Fibroblast of the aortic adventitia (primary cell): Measurements from ENCODE around the gene CHRDL1. TPM values are rescaled to one million over a fixed set of nuclear protein-coding genes. Genes with fewer than 3 reads are reported as not detected.
A peak's percentile ranks its signal among the peaks of the same experiment; 100 is the strongest.

Experiments
- DNase-seq: peaks from one replicate; pipeline ENCODE4 v3.0.0-alpha.2; 2010; ENCODE audit warnings: low read depth
- H3K4me3 ChIP-seq: 2 replicates; pipeline ENCODE4 v1.5.1; 2011; ENCODE audit warnings: low read depth, mild to moderate bottlenecking, control low read depth, low read length, moderate library complexity
- total RNA-seq: library from RNA; depleted of rRNA; stranded (reverse); fragments of >200 nt; gene quantifications from 2 replicates; pipeline ENCODE4 v1.2.3, GENCODE V29; 2012; ENCODE audit warnings: low replicate concordance
- TF ChIP-seq, protein P1 (sequence below): IDR thresholded peaks from 2 replicates; pipeline ENCODE4 v1.5.1; 2011; ENCODE audit warnings: mild to moderate bottlenecking, low read length, control low read depth, inconsistent platforms; ENCODE audit not compliant: insufficient read depth

Gene CHRDL1
- total RNA-seq, 1 donor, result 1.2 TPM

DNA sequence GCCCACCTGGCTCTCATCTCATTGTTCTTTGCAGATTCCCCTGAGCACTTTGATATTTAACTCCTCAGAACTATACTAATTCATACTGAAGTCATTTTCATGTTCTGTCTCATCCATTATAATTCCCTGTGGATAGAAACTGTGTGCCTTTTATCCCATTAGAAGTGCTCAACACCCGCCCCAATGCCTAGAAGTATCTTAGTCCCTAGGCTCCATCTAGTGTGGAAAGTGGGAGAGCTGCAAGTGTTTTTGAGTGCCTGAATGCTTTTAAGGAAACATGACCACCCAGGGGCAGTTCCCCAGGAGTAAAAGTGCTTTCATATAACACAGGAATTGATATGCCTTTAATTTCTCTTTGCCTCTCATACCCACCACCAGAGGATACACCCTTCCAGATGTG is 117.0 kb downstream of the CHRDL1 start:
- TF ChIP-seq, protein P1, sequence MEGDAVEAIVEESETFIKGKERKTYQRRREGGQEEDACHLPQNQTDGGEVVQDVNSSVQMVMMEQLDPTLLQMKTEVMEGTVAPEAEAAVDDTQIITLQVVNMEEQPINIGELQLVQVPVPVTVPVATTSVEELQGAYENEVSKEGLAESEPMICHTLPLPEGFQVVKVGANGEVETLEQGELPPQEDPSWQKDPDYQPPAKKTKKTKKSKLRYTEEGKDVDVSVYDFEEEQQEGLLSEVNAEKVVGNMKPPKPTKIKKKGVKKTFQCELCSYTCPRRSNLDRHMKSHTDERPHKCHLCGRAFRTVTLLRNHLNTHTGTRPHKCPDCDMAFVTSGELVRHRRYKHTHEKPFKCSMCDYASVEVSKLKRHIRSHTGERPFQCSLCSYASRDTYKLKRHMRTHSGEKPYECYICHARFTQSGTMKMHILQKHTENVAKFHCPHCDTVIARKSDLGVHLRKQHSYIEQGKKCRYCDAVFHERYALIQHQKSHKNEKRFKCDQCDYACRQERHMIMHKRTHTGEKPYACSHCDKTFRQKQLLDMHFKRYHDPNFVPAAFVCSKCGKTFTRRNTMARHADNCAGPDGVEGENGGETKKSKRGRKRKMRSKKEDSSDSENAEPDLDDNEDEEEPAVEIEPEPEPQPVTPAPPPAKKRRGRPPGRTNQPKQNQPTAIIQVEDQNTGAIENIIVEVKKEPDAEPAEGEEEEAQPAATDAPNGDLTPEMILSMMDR, result no peak
- DNase-seq, result peak; percentile 1
- H3K4me3 ChIP-seq, result no peak overlapping the region

DNA sequence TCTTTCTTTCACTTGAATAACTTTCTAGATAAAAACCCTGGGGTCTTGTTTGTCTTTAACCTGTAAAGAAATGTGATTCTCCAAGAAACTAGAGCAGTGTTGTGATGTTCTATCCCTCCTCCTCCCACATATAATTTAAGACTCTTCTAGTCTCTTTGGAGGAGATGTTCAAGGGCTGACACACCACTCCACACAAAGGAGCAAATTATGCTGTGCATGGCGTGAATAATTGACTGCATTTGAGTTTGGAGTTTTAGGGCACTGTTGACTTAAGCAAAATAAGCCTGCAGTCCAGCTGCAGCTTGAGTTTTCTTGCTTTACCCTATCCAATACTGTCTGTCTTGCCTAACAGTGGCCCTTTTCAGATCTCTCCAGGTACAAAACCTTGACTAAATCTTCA is 119.7 kb downstream of the CHRDL1 start:
- no peak overlapping the region for H3K4me3 ChIP-seq
- no peak for DNase-seq
- TF ChIP-seq, protein P1, result no peak

DNA sequence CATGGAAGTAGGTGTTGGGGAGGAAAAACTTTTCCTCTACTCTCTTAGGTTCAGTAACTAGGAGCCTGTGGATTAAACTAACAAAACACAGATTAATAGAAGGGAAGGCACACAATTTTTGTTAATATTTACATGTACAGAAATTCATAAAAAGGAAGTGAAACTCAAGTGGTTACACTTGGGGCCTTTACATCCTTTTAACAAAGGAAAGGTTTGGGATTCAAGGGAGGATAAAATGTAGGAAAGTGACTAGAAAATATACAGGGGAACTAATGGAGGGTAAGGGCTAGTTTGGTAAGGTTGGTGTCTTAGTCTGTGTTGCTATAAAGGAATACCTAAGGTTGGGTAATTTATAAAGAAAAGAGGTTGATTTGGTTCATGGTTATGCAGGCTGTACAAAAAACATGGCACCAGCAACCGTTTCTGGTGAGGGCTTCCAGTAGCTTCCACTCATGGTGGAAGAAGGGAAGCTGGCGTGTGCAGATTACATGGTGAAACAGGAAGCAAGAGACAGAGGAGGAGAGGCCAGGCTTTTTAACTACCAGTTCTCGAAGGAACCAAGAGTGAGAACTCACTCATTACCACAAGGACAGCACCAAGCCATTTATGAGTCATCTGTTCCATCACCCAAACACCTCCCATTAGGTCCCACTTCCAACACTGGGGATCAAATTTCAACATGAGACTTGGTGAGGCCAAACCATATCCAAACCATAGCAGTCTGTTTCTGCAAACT is 124.4 kb downstream of the CHRDL1 start:
- DNase-seq, result peak; percentile 3
- TF ChIP-seq, protein P1, result no peak
- no peak overlapping the region for H3K4me3 ChIP-seq

DNA sequence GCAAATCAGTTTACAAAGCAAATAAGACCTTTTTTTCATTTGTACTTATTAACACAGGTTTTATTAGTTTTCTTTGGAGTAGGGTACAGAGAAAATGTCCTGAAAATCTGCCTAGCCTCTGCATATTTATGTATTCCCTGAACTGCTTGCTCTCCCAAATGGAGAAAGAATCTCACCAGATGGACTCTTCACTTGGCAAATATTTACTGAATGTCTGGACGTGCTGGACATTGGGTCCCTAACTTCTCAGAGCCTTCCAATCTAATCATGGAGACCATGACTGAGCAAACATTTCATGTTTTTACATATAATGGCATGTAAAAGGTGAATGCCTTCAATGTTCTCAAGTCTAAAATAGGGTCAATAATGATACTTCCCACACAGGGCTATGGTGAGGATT is 126.0 kb downstream of the CHRDL1 start:
- no peak overlapping the region for H3K4me3 ChIP-seq
- TF ChIP-seq, protein P1, result no peak
- no peak for DNase-seq

DNA sequence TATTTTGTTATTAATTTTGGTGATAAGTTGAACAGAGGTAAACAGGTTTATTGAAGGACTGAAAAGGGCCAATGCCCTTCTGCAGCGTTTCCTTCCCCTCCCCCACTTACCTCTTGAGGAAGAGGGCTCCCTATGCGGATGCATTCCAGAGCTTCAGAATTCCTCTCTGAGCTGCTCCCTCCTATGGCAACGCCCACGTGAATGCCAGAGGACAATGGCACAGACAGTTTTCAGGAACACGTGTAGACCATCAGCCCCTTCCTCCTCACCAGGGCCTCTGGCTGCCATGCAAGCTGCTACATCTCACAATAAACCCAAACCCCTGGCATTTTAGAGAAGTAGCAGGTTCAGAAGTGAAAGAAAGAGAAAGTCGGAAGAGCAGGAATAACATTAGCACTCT is 127.9 kb downstream of the CHRDL1 start:
- H3K4me3 ChIP-seq, result no peak overlapping the region
- no peak for DNase-seq
- TF ChIP-seq, protein P1, result no peak

DNA sequence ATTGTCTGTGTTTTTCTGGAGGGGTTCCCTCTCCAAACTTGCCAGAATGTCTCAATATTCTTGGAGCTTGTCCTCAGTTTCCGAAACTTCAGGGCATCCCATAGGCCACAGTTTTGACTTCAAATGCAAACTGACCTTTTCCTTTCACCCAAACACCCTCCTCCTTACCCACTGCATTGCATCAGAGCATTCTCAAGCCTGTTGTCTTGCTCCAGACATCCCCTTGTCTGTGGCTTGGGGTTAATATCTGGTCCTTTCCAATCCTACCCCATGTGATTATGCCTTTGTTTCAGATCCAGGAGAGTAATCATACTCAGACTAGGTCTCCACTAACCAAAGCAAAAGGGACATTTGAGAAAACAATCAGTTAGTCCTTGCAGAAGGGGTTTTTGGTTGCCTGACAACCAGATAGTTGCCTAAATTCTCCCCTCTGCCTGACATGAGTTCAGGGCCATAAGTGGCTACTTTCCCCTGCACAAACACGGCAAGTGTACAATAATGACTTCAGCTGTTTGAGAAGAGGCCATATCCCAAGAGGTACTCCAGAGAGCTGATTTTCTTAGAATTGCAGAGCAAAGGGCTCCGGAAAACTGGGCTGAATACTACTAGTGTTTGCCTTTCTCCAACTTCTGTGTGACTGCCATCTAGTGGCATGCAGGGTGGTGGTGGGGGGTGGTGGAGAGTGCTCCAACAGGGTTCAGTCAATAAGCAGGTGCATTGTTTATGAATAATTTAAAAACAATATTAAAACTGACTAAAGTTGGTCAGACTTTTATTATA is 130.2 kb downstream of the CHRDL1 start:
- TF ChIP-seq, protein P1, result peak; percentile 79
- H3K4me3 ChIP-seq, result no peak overlapping the region
- DNase-seq, result peak; percentile 44
